Measurements from ENCODE around the gene RNF157.

The RNF157 gene

GRCh38 chr17:76131051-76131691 lies 109.1 kb downstream of the RNF157 start:
- POLR2A ChIA-PET = interaction anchor here (1.1 to 1.2 kb wide), 2 partner anchors 10 to 134 kb away, joined by 3 read pairs; partner anchors contain the start of genes FOXJ1 and UBALD2
- CTCF ChIA-PET = no interaction called here
- no peak for DNase-seq (ENCODE audit: extremely low spot score)
- TF ChIP-seq SP1 (IDR thresholded peaks at IDR 0.05) (no peak), ARNT (IDR thresholded peaks at IDR 0.05) (no peak)

- no peak for TF ChIP-seq FOXA1 (IDR thresholded peaks at IDR 0.05)
- TF ChIP-seq SP1 (IDR thresholded peaks at IDR 0.05) = no peak
- no peak for DNase-seq (ENCODE audit: extremely low spot score)
- POLR2A ChIA-PET = interaction anchor here (1.1 to 1.2 kb wide), 2 partner anchors 11 to 134 kb away, joined by 3 read pairs; partner anchors contain the start of genes FOXJ1 and UBALD2
- CTCF ChIA-PET = interaction anchor here (0.5 to 0.7 kb wide), 2 partner anchors 52 to 149 kb away, joined by 4 to 5 read pairs; no protein-coding TSS in a partner anchor
These were observed 109.8 kb downstream of the RNF157 start for GRCh38 chr17:76130473-76130872.

- POLR2A ChIA-PET = no interaction called here
- TF ChIP-seq L3MBTL2 (conservative IDR thresholded peaks at IDR 0.05) (no peak), CTBP1 (IDR thresholded peaks at IDR 0.05; ENCODE audit: borderline replicate concordance) (no peak), SP1 (IDR thresholded peaks at IDR 0.05) (no peak), NFRKB (IDR thresholded peaks at IDR 0.05) (no peak), ZNF384 (IDR thresholded peaks at IDR 0.05) (no peak), SUZ12 (IDR thresholded peaks at IDR 0.05) (no peak)
- DNase-seq (ENCODE audit: extremely low spot score) = no peak
- CTCF ChIA-PET = interaction anchor here (0.6 to 2.9 kb wide), 9 partner anchors 53 to 236 kb away, joined by 3 to 26 read pairs (median 3); no protein-coding TSS in a partner anchor
These were observed 114.4 kb downstream of the RNF157 start for GRCh38 chr17:76125922-76126321.

GRCh38 chr17:76125391-76125675 lies 115.0 kb downstream of the RNF157 start:
- TF ChIP-seq SP1 (IDR thresholded peaks at IDR 0.05) (no peak), ELF4 (IDR thresholded peaks at IDR 0.05) (no peak), FOXM1 (IDR thresholded peaks at IDR 0.05; ENCODE audit: borderline replicate concordance) (no peak), PKNOX1 (IDR thresholded peaks at IDR 0.05) (no peak), SUZ12 (IDR thresholded peaks at IDR 0.05) (no peak), CTBP1 (IDR thresholded peaks at IDR 0.05; ENCODE audit: borderline replicate concordance) (no peak), L3MBTL2 (conservative IDR thresholded peaks at IDR 0.05) (no peak), FOXA1 (IDR thresholded peaks at IDR 0.05) (no peak), BHLHE40 (IDR thresholded peaks at IDR 0.05; ENCODE audit: borderline replicate concordance) (no peak), FOXK2 (IDR thresholded peaks at IDR 0.05) (no peak), LEF1 (IDR thresholded peaks at IDR 0.05; ENCODE audit: borderline replicate concordance) (no peak), ARNT (IDR thresholded peaks at IDR 0.05) (no peak), HDGF (IDR thresholded peaks at IDR 0.05; ENCODE audit: borderline replicate concordance) (no peak), TARDBP (IDR thresholded peaks at IDR 0.05) (no peak), NFRKB (IDR thresholded peaks at IDR 0.05) (no peak), ZNF384 (IDR thresholded peaks at IDR 0.05) (no peak)
- POLR2A ChIA-PET = no interaction called here
- no peak for DNase-seq (ENCODE audit: extremely low spot score)
- CTCF ChIA-PET = interaction anchor here (0.6 to 2.9 kb wide), 11 partner anchors 9 to 275 kb away, joined by 3 to 26 read pairs (median 4); partner anchors contain the start of gene FOXJ1

GRCh38 chr17:76124582-76125390 lies 115.5 kb downstream of the RNF157 start:
- CTCF ChIA-PET = interaction anchor here (0.6 to 2.9 kb wide), 11 partner anchors 10 to 274 kb away, joined by 3 to 26 read pairs (median 4); partner anchors contain the start of gene FOXJ1
- POLR2A ChIA-PET = interaction anchor here (1.4 kb wide), 1 partner anchor 138 kb away, joined by 4 read pairs; no protein-coding TSS in a partner anchor
- peak; percentile 61 for DNase-seq (ENCODE audit: extremely low spot score)
- TF ChIP-seq L3MBTL2 (conservative IDR thresholded peaks at IDR 0.05) = no peak
- TF ChIP-seq CTBP1 (IDR thresholded peaks at IDR 0.05; ENCODE audit: borderline replicate concordance) = no peak
- TF ChIP-seq LEF1 (IDR thresholded peaks at IDR 0.05; ENCODE audit: borderline replicate concordance) = no peak
- TF ChIP-seq ARNT (IDR thresholded peaks at IDR 0.05) = no peak
- TF ChIP-seq SP1 (IDR thresholded peaks at IDR 0.05) = no peak
- no peak for TF ChIP-seq FOXM1 (IDR thresholded peaks at IDR 0.05; ENCODE audit: borderline replicate concordance)
- no peak for TF ChIP-seq HDGF (IDR thresholded peaks at IDR 0.05; ENCODE audit: borderline replicate concordance)
- no peak for TF ChIP-seq NFRKB (IDR thresholded peaks at IDR 0.05)
- TF ChIP-seq PKNOX1 (IDR thresholded peaks at IDR 0.05) = no peak
- TF ChIP-seq FOXK2 (IDR thresholded peaks at IDR 0.05) = no peak
- TF ChIP-seq TARDBP (IDR thresholded peaks at IDR 0.05) = no peak
- no peak for TF ChIP-seq ZNF384 (IDR thresholded peaks at IDR 0.05)
- TF ChIP-seq BHLHE40 (IDR thresholded peaks at IDR 0.05; ENCODE audit: borderline replicate concordance) = no peak
- no peak for TF ChIP-seq FOXA1 (IDR thresholded peaks at IDR 0.05)
- TF ChIP-seq ELF4 (IDR thresholded peaks at IDR 0.05) = no peak
- TF ChIP-seq SUZ12 (IDR thresholded peaks at IDR 0.05) = no peak

GRCh38 chr17:76123749-76124581 lies 116.3 kb downstream of the RNF157 start:
- no peak for TF ChIP-seq HDGF (IDR thresholded peaks at IDR 0.05; ENCODE audit: borderline replicate concordance)
- TF ChIP-seq CTBP1 (IDR thresholded peaks at IDR 0.05; ENCODE audit: borderline replicate concordance) = no peak
- TF ChIP-seq LEF1 (IDR thresholded peaks at IDR 0.05; ENCODE audit: borderline replicate concordance) = no peak
- no peak for TF ChIP-seq FOXA1 (IDR thresholded peaks at IDR 0.05)
- no peak for TF ChIP-seq NFRKB (IDR thresholded peaks at IDR 0.05)
- no peak for TF ChIP-seq FOXM1 (IDR thresholded peaks at IDR 0.05; ENCODE audit: borderline replicate concordance)
- no peak for TF ChIP-seq BHLHE40 (IDR thresholded peaks at IDR 0.05; ENCODE audit: borderline replicate concordance)
- no peak for TF ChIP-seq ELF4 (IDR thresholded peaks at IDR 0.05)
- no peak for TF ChIP-seq PKNOX1 (IDR thresholded peaks at IDR 0.05)
- TF ChIP-seq TARDBP (IDR thresholded peaks at IDR 0.05) = no peak
- no peak for TF ChIP-seq L3MBTL2 (conservative IDR thresholded peaks at IDR 0.05)
- no peak for TF ChIP-seq FOXK2 (IDR thresholded peaks at IDR 0.05)
- TF ChIP-seq SUZ12 (IDR thresholded peaks at IDR 0.05) = no peak
- TF ChIP-seq ZNF384 (IDR thresholded peaks at IDR 0.05) = no peak
- no peak for TF ChIP-seq SP1 (IDR thresholded peaks at IDR 0.05)
- TF ChIP-seq ARNT (IDR thresholded peaks at IDR 0.05) = no peak
- ChIA-PET POLR2A (interaction anchor here (1.1 to 1.4 kb wide), 2 partner anchors 9 to 139 kb away, joined by 4 read pairs; no protein-coding TSS in a partner anchor), CTCF (interaction anchor here (0.9 to 1.6 kb wide), 7 partner anchors 18 to 160 kb away, joined by 3 to 13 read pairs (median 5); partner anchors contain the start of gene FOXJ1)
- DNase-seq (ENCODE audit: extremely low spot score) = no peak

Data from HEK293T (cell line).